Gastroesophageal sphincter (tissue), 4 donors: ENCODE data around the gene CDHR4. TPM values are rescaled to one million over a fixed set of nuclear protein-coding genes. Genes with fewer than 3 reads are reported as not detected.

Experiments used
- ATAC-seq: fragments of 150-250 bp; one replicate; pipeline ENCODE4 v1.9.1; 2016; ENCODE audit warnings: mild to moderate bottlenecking, moderate library complexity
- H3K27ac ChIP-seq, 4 donors: fragments of 200-600 bp; sonication (generic) in 3 of 4; 1 replicate in 3 of 4; 2 replicates in 1 of 4; pipeline ENCODE4 v1.5.1; 2016 to 2019
- H3K27me3 ChIP-seq: fragments of 200-600 bp; sonication (generic); one replicate; pipeline ENCODE4 v1.5.1; 2019
- H3K36me3 ChIP-seq, 2 donors: fragments of 200-600 bp; sonication (generic); one replicate each; pipeline ENCODE4 v1.5.1; 2019; ENCODE audit warnings: control low read depth in 1 of 2
- H3K4me1 ChIP-seq, 3 donors: fragments of 200-600 bp; sonication (generic); 1 replicate in 2 of 3; 2 replicates in 1 of 3; pipeline ENCODE4 v1.5.1; 2016 to 2019; ENCODE audit warnings: control low read depth in 2 of 3
- H3K4me3 ChIP-seq, 2 donors: fragments of 200-600 bp; sonication (generic); one replicate each; pipeline ENCODE4 v1.5.1; 2019; ENCODE audit warnings: mild to moderate bottlenecking in 1 of 2, moderate library complexity in 1 of 2
- H3K9me3 ChIP-seq, 3 donors: fragments of 200-600 bp; sonication (generic); one replicate each; pipeline ENCODE4 v1.5.1; 2017 to 2019; ENCODE audit warnings: control low read depth in 2 of 3
- CTCF ChIP-seq, 4 experiments: fragments of 200-600 bp in 2 of 4; fragments of 450-650 bp in 2 of 4; sonication (generic) in 1 of 4; IDR thresholded peaks; one replicate each; pipeline ENCODE4 v1.5.1; 2017 to 2019; ENCODE audit warnings: antibody characterized with exemption in 4 of 4, mild to moderate bottlenecking in 2 of 4, moderate library complexity in 2 of 4
- EP300 ChIP-seq: sonication (generic); formaldehyde crosslinking; IDR thresholded peaks from one replicate; pipeline ENCODE4 v1.6.1; 2017; ENCODE audit warnings: antibody characterized with exemption, mild to moderate bottlenecking
- POLR2A ChIP-seq, 2 donors: fragments of 450-650 bp; IDR thresholded peaks; one replicate each; pipeline ENCODE4 v1.6.1; 2017; ENCODE audit warnings: antibody characterized with exemption in 2 of 2, mild to moderate bottlenecking in 2 of 2, moderate library complexity in 1 of 2
- POLR2AphosphoS5 ChIP-seq: sonication (generic); formaldehyde crosslinking; IDR thresholded peaks from one replicate; pipeline ENCODE4 v1.6.1; 2017; ENCODE audit warnings: antibody characterized with exemption
- WGBS, 2 donors: methylation state at CpG; one replicate each; pipeline ENCODE4 v1.1.5; 2018; ENCODE audit warnings: low coverage in 1 of 2; 5-methylcytosine and 5-hydroxymethylcytosine counted together
- total RNA-seq, 4 donors: library from RNA; depleted of rRNA; stranded (reverse); fragments of >200 nt; gene quantifications; one replicate each; pipeline ENCODE4 v1.1.0, GENCODE V29; 2016

Gene CDHR4
- total RNA-seq, 4 donors from 2014 or later = 0.40 TPM; not detected in 3

GRCh38 chr3:49759226-49759625, 40.4 kb downstream of the CDHR4 start:
- H3K4me1 ChIP-seq = peaks cover 0 to 32% (median 0%) of the 10 kb centered on the region in 3 donors
- H3K27me3 ChIP-seq = no peaks in the 10 kb centered on the region
- no peak for ATAC-seq
- TF ChIP-seq CTCF (IDR thresholded peaks at IDR 0.05) = no peak
- no peak overlapping the region for H3K4me3 ChIP-seq
- H3K36me3 ChIP-seq = peaks cover 0 to 7% of the 10 kb centered on the region in 2 donors
- H3K9me3 ChIP-seq = no peaks in the 10 kb centered on the region
- H3K27ac ChIP-seq = no peak overlapping the region
- whole genome bisulfite sequencing, 2 donors = 11 to 20% methylated on average over 1 of the region's 1 CpG

DNA sequence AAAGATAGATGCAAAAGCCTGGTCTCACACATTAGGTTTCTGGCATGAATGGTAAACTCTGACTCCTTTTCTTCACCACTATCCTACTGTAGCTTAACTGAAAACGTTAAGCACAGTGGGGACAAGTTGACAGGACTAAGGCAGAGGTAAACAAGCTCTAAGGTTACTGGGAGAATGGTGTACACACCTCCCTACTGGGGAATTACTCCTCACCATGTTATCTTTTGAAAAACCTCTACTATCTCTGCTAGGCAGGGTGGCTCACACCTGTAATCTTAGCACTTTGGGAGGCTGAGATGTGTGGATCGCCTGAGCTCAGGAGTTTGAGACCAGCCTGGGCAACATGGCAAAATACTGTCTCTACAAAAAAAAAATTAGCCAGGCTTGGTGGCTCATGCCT, 42.5 kb downstream of the CDHR4 start:
- peaks cover 0 to 2% of the 10 kb centered on the region in 2 donors for H3K36me3 ChIP-seq
- 50% methylated on average over 2 of the region's 2 CpGs; no CpG with 5 or more reads in 1 of the 2 donors for WGBS, 2 donors
- no peak overlapping the region for H3K27ac ChIP-seq
- TF ChIP-seq CTCF (IDR thresholded peaks at IDR 0.05) (no peak), POLR2AphosphoS5 (no peak)
- H3K9me3 ChIP-seq = no peaks in the 10 kb centered on the region
- H3K4me1 ChIP-seq = peaks cover 0 to 48% (median 0%) of the 10 kb centered on the region in 3 donors
- no peaks in the 10 kb centered on the region for H3K27me3 ChIP-seq
- no peak for ATAC-seq
- H3K4me3 ChIP-seq = no peak overlapping the region

- Histone ChIP-seq H3K9me3 (no peaks in the 10 kb centered on the region), H3K36me3 (no peaks in the 10 kb centered on the region), H3K27ac (no peak overlapping the region), H3K4me3 (no peak overlapping the region), H3K27me3 (no peaks in the 10 kb centered on the region), H3K4me1 (peaks cover 0 to 48% (median 0%) of the 10 kb centered on the region in 3 donors)
- TF ChIP-seq POLR2A (IDR thresholded peaks at IDR 0.05) (no peak), EP300 (no peak), POLR2AphosphoS5 (no peak), CTCF (IDR thresholded peaks at IDR 0.05) (no peak)
- 75 to 100% methylated on average over 1 of the region's 1 CpG for WGBS, 2 donors
- ATAC-seq = no peak
Measured at GRCh38 chr3:49756036-49756435, 43.6 kb downstream of the CDHR4 start.

DNA sequence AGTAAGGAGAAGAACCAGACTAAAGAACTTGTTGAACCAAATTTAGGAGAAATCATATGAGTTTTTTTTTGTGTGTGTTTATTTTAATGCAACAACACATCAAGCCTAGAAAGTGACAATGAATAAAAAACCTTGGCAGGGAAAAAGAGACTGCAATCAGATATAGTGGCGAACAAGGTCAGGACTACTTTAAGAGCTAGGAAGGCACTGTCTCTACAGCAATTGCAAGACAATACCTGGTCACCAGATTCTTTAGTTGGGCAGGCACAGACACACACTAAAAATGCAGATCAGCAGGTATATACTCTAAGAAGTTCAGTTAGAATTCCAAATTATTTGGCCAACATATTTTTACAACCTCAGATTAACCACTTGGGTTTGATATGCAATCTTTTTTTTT, 45.1 kb downstream of the CDHR4 start:
- Histone ChIP-seq H3K36me3 (no peaks in the 10 kb centered on the region), H3K9me3 (no peaks in the 10 kb centered on the region), H3K27ac (no peak overlapping the region), H3K4me1 (peaks cover 0 to 48% (median 0%) of the 10 kb centered on the region in 3 donors), H3K4me3 (no peak overlapping the region), H3K27me3 (no peaks in the 10 kb centered on the region)
- no peak for ATAC-seq
- WGBS, 2 donors = 80 to 92% methylated on average over 1 of the region's 1 CpG
- TF ChIP-seq POLR2AphosphoS5 = no peak
- no peak for TF ChIP-seq EP300
- no peak for TF ChIP-seq CTCF (IDR thresholded peaks at IDR 0.05)
- TF ChIP-seq POLR2A (IDR thresholded peaks at IDR 0.05) = no peak

- ATAC-seq = no peak
- H3K4me3 ChIP-seq = no peak overlapping the region
- no peak overlapping the region for H3K27ac ChIP-seq
- H3K9me3 ChIP-seq = no peaks in the 10 kb centered on the region
- H3K36me3 ChIP-seq = peaks cover 0 to 16% of the 10 kb centered on the region in 2 donors
- no peaks in the 10 kb centered on the region for H3K27me3 ChIP-seq
- no peak for TF ChIP-seq POLR2AphosphoS5
- no peak for TF ChIP-seq POLR2A (IDR thresholded peaks at IDR 0.05)
- no peak for TF ChIP-seq CTCF (IDR thresholded peaks at IDR 0.05)
- no peak for TF ChIP-seq EP300
- WGBS, 2 donors = 91 to 98% methylated on average over 4 of the region's 4 CpGs
- H3K4me1 ChIP-seq = peaks cover 0 to 53% (median 0%) of the 10 kb centered on the region in 3 donors
Measured at GRCh38 chr3:49751501-49751900, 48.2 kb downstream of the CDHR4 start.
